MG63 (cell line): ENCODE data around the gene BCAT1. TPM values are rescaled to one million over a fixed set of nuclear protein-coding genes. Genes with fewer than 3 reads are reported as not detected.
"Not testable (repeated sequence)": the region's sequence is repeated elsewhere in the genome, so short reads cannot be mapped to it uniquely, and the experiment has no call there.

Source experiments
- DNase-seq: peaks from one replicate; pipeline ENCODE4 v3.0.0-alpha.2; 2020
- H3K27me3 ChIP-seq: fragments of 250-450 bp; sonication (Bioruptor Pico); 2 replicates; pipeline ENCODE4 v1.5.1; 2020; ENCODE audit warnings: mild to moderate bottlenecking, moderate library complexity
- H3K36me3 ChIP-seq: fragments of 250-450 bp; sonication (Bioruptor Pico); 2 replicates; pipeline ENCODE4 v1.5.1; 2020; ENCODE audit warnings: mild to moderate bottlenecking, moderate library complexity
- H3K4me3 ChIP-seq: fragments of 250-450 bp; sonication (Bioruptor Pico); 2 replicates; pipeline ENCODE4 v1.5.1; 2020; ENCODE audit warnings: mild to moderate bottlenecking, moderate library complexity
- H3K9me3 ChIP-seq: fragments of 250-450 bp; sonication (Bioruptor Pico); 2 replicates; pipeline ENCODE4 v1.5.1; 2020; ENCODE audit warnings: mild to moderate bottlenecking, moderate library complexity
- total RNA-seq: library from RNA; depleted of rRNA; stranded (reverse); fragments of >200 nt; shearing (Covaris generic); gene quantifications from 2 replicates; pipeline ENCODE4 v1.2.3, GENCODE V29; 2014; ENCODE audit warnings: low replicate concordance

BCAT1 gene
- total RNA-seq, 1 experiment from 2014 or later = 61.5 TPM

DNA sequence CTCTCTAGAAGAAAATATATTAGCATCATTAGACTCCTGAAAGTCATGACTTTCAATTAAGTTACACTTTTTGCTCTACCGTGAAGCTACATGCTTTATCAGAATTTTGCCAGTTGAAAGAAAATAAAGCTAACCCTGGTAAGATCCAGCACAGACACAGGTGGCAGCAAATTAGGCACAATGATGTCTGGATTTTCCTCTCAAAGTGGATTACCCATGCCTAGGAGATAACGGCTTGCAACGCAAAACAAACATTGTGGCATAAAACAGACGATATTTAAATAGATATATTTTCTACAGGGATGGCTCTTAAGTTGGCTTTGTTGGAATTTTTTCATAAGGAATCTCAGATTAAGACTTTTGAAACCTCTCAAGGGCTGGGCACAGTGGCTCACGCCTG is 33.4 kb downstream of the BCAT1 start:
- DNase-seq = no peak
- H3K36me3 ChIP-seq = no peaks in the 10 kb centered on the region; the same call in 1 of the 2 replicates
- no peaks in the 10 kb centered on the region for H3K27me3 ChIP-seq
- H3K4me3 ChIP-seq = no peak overlapping the region
- H3K9me3 ChIP-seq = no peaks in the 10 kb centered on the region

- Histone ChIP-seq H3K9me3 (no peaks in the 10 kb centered on the region), H3K27me3 (no peaks in the 10 kb centered on the region), H3K4me3 (no peak overlapping the region), H3K36me3 (peaks cover 6% of the 10 kb centered on the region; the same call in 1 of the 2 replicates)
- no peak for DNase-seq
These were observed 34.9 kb downstream of the BCAT1 start for GRCh38 chr12:24913953-24914352.

DNA sequence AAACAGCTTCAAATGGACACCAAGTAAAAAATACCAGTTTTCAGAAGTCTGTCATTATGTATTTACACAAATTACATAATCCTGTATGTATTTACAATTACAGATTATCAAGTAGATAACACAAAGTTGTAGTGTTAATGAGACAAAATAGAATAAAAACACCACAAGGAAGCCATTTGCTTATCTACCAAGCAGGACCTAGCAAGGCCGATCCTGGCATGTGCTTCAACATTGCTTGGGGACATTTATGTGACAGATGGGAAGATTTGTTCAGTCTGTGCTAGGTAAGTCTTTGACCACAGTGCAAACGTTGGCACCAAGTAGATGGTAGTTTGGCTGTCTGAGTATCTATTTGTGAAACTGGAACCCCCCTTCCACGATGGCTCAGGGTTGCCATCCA is 35.8 kb downstream of the BCAT1 start:
- H3K27me3 ChIP-seq = no peaks in the 10 kb centered on the region
- no peaks in the 10 kb centered on the region for H3K9me3 ChIP-seq
- DNase-seq = no peak
- H3K4me3 ChIP-seq = no peak overlapping the region
- H3K36me3 ChIP-seq = peaks cover 9% of the 10 kb centered on the region; the same call in 1 of the 2 replicates

GRCh38 chr12:24911271-24911791 is 37.6 kb downstream of the BCAT1 start:
- DNase-seq = peak; percentile 49
- Histone ChIP-seq H3K4me3 (no peak overlapping the region), H3K27me3 (no peaks in the 10 kb centered on the region)

GRCh38 chr12:24910192-24910591 is 38.7 kb downstream of the BCAT1 start:
- not testable (repeated sequence) for H3K4me3 ChIP-seq, H3K27me3 ChIP-seq, H3K9me3 ChIP-seq, H3K36me3 ChIP-seq, DNase-seq

More at GRCh38 chr12:24911271-24911791, 37.6 kb downstream of the BCAT1 start:
- peaks cover 9% of the 10 kb centered on the region; the same call in 1 of the 2 replicates for H3K36me3 ChIP-seq
- H3K9me3 ChIP-seq = no peaks in the 10 kb centered on the region

DNA sequence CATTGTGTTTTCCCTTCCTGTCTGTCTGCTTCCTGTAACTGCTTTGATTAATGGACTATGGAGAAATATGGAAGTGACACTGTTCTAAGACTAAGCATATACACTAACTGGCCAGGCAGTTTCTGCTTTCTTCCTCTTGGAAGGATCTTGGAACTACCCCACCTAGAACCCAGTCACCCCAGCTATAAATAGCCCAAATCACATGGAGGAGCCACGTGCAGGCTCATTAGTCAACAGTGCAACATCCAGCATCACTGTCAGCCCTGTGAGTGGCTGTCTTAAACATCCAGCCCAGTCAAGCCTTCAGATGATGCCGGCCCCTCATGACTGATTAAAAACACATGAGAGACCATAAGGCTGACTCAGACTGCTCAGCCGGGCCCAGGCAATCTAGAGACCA is 39.2 kb downstream of the BCAT1 start:
- Histone ChIP-seq H3K4me3 (no peak overlapping the region), H3K9me3 (no peaks in the 10 kb centered on the region), H3K27me3 (no peaks in the 10 kb centered on the region), H3K36me3 (peaks cover 9% of the 10 kb centered on the region; the same call in 1 of the 2 replicates)
- peak; percentile 65 for DNase-seq

DNA sequence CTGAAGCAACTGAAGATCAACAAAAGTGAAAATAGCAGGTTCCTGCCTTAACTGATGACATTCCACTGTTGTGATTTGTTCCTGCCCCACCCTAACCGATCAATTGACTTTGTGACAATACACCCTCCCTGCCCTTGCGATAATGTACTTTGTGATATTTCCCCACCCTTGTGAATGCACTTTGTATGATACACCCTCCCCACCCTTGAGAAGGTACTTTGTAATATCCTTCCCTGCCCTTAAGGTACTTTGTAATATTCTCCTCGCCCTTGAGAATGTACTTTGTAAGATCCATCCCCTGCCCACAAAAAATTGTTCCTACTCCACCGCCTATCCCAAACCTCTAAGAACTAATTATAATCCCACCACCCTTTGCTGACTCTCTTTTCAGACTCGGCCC is 41.4 kb downstream of the BCAT1 start:
- Histone ChIP-seq H3K9me3 (no peaks in the 10 kb centered on the region), H3K4me3 (no peak overlapping the region), H3K27me3 (no peaks in the 10 kb centered on the region), H3K36me3 (peaks cover 9% of the 10 kb centered on the region; the same call in 1 of the 2 replicates)
- no peak for DNase-seq

GRCh38 chr12:24906141-24906540 is 42.8 kb downstream of the BCAT1 start:
- Histone ChIP-seq H3K4me3 (no peak overlapping the region), H3K9me3 (no peaks in the 10 kb centered on the region), H3K27me3 (no peaks in the 10 kb centered on the region), H3K36me3 (peaks cover 9% of the 10 kb centered on the region; the same call in 1 of the 2 replicates)
- no peak for DNase-seq

DNA sequence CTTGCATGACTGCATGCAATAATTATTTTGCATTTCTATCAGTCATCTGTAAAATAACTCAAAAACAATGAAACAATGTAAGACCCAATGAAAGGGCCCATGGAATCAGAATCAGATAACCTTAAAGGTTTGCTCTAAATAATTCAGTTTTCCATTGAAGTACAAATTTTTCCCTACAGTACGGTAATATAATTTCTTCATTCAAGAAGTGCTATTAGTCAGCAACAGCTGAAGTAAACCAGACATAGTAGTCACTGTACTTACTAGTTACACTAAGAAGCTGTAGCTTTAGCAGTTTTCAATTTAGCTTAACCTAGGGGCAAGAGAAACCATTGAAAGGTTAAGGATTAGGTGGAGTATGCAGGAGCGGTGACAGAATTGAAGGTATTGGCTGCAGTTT is 43.5 kb downstream of the BCAT1 start:
- DNase-seq = no peak
- no peaks in the 10 kb centered on the region for H3K27me3 ChIP-seq
- no peaks in the 10 kb centered on the region for H3K9me3 ChIP-seq
- peaks cover 9% of the 10 kb centered on the region; the same call in 1 of the 2 replicates for H3K36me3 ChIP-seq
- H3K4me3 ChIP-seq = no peak overlapping the region

DNA sequence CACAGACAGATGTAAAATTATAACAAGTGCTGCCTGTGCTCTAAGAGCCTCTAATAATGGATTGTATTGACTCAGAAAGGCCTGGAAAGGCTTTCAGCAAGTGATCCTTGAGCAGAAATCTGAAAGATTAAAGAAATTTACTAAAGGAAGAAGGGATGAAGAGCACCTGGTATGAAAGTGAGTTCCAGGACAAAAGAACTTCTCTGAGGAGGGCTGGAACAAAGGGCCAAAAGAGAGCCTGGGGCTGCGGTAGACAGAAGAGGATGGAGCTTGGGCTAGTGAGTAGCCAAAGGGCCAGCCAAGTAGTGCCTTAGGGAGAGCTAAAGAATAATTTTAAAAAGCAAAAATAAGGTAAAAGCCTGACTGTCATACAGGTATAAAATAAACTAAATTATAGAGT is 44.0 kb downstream of the BCAT1 start:
- DNase-seq = no peak
- no peak overlapping the region for H3K4me3 ChIP-seq

DNA sequence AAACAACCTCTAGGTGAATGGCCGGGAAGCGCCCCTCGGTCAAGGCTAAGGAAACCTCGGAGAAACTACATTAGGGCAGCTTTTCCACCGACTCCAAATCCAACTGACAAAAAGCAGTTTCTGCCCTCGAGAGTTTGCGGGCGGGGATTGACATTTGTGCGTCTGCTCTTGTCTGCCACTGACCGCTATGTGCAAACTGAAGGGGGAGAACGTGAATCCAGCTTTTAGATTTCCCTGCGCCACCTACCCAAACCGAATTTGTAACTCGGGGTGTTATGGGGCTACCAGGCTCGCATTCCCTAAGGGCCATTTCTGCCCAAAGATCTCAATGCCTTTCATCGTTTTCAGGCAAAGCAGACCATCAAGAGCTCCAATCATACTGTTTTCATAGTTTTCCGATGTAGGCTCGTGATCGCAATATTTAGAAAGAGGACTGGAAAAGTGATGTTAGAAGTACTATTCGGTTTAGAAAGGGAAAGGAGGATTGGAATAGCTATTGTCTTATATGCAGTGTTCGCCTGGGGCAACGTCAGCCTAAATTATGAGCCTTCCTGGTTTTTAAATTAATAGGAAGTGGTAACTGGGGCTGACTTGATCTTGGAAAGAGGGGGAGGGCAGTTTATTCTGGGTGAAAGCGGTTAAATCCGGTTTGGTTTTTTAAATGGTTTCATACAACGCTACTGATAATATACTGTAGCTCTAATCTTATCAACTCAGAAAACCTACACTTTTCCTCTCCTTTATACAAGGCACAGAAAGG is 45.4 kb downstream of the BCAT1 start:
- peaks cover 8% of the 10 kb centered on the region for H3K36me3 ChIP-seq
- no peaks in the 10 kb centered on the region for H3K27me3 ChIP-seq
- H3K4me3 ChIP-seq = peak overlapping the region; percentile 59
- no peaks in the 10 kb centered on the region for H3K9me3 ChIP-seq
- DNase-seq = peak; percentile 28

More for the DNA sequence above, 44.0 kb downstream of the BCAT1 start:
- no peaks in the 10 kb centered on the region for H3K27me3 ChIP-seq
- H3K9me3 ChIP-seq = no peaks in the 10 kb centered on the region
- peaks cover 6% of the 10 kb centered on the region; the same call in 1 of the 2 replicates for H3K36me3 ChIP-seq

DNA sequence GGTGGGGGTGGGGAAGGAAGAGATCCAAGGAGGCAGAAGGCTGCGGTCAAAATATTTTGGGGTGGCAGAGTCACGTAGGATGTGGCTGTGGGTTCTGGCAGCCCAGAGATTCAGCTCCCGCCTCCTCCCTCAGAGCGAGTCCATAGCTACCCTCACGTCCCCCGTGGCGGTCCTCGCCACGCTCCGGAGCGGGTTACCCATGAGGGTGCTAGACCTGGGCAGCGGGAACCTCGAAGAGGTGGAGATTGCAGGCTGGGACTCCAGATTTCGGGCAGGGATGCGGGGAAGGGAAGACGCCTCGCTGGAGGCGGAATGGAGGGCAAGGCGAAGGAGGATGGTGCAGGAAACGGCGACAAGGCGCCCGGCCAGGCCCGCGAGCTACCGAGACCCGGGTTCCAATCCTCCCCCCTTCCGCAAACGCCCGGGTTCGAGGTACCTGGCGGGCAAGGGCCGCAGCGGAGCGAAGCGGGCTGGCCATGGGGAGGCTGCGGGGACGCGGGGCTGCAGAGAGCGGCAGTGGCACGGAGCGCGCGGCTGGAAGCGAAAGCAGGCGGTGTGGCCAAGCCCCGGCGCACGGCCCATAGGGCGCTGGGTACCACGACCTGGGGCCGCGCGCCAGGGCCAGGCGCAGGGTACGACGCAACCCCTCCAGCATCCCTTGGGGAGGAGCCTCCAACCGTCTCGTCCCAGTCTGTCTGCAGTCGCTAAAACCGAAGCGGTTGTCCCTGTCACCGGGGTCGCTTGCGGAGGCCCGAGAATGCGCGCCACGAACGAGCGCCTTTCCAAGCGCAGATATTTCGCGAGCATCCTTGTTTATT is 46.2 kb downstream of the BCAT1 start:
- H3K9me3 ChIP-seq = no peaks in the 10 kb centered on the region
- peak; percentile 56 for DNase-seq
- peak overlapping the region; percentile 59 for H3K4me3 ChIP-seq
- no peaks in the 10 kb centered on the region for H3K27me3 ChIP-seq
- H3K36me3 ChIP-seq = peaks cover 8% of the 10 kb centered on the region

GRCh38 chr12:24901576-24902461 is 47.1 kb downstream of the BCAT1 start:
- no peaks in the 10 kb centered on the region for H3K9me3 ChIP-seq
- H3K27me3 ChIP-seq = no peaks in the 10 kb centered on the region
- peak overlapping the region; percentile 59 for H3K4me3 ChIP-seq
- H3K36me3 ChIP-seq = peaks cover 8% of the 10 kb centered on the region
- no peak for DNase-seq

DNA sequence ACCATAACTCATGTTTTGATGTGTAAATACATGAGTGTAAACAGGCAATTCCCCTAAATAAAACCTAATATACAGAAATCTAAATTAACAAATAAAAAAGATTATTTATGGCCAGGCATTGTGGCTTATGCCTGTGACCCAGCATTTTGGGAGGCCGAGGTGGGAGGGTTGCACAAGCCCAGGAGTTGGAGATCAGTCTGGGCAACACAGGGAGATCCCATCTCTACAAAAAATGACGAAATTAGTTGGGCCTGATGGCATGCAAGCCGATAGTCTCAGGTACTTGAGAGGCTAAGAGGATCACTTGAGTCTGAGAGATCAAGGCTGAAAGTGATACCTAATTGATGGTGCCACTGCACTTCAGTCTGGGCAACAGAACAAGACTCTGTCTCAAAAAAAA is 48.7 kb downstream of the BCAT1 start:
- Histone ChIP-seq H3K27me3 (no peaks in the 10 kb centered on the region), H3K36me3 (peaks cover 8% of the 10 kb centered on the region), H3K4me3 (no peak overlapping the region), H3K9me3 (no peaks in the 10 kb centered on the region)
- DNase-seq = no peak

- Histone ChIP-seq H3K9me3 (no peaks in the 10 kb centered on the region), H3K27me3 (no peaks in the 10 kb centered on the region), H3K4me3 (no peak overlapping the region), H3K36me3 (peaks cover 8% of the 10 kb centered on the region)
- no peak for DNase-seq
These were observed 49.3 kb downstream of the BCAT1 start for GRCh38 chr12:24899503-24900075.

DNA sequence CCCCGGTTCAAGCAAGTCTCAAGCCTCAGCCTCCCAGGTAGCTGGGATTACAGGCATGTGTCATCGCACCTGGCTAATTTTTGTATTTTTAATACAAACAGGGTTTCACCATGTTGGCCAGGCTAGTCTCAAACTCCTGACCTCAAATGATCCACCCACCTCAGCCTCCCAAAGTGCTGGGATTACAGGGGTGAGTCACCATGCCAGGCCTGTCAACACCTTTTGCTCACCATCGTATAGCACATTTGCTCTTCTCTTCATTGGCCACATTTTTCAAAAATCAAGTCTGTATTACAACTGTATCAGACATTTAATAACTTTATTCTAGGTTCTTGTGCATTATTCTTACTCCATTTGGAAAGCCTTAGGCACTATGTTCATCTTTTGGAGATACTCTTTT is 50.3 kb downstream of the BCAT1 start:
- DNase-seq = peak; percentile 42
- peaks cover 8% of the 10 kb centered on the region for H3K36me3 ChIP-seq
- H3K4me3 ChIP-seq = no peak overlapping the region
- H3K9me3 ChIP-seq = no peaks in the 10 kb centered on the region
- no peaks in the 10 kb centered on the region for H3K27me3 ChIP-seq
